A204.1 (cell line): ENCODE measurements around the gene SLC19A2.

Experiments used
- FAIRE-seq: peaks from 2 replicates; lab custom pipeline; 2012; peaks lifted over from hg19 to GRCh38; lab: Jason Lieb, UNC

The SLC19A2 gene

DNA sequence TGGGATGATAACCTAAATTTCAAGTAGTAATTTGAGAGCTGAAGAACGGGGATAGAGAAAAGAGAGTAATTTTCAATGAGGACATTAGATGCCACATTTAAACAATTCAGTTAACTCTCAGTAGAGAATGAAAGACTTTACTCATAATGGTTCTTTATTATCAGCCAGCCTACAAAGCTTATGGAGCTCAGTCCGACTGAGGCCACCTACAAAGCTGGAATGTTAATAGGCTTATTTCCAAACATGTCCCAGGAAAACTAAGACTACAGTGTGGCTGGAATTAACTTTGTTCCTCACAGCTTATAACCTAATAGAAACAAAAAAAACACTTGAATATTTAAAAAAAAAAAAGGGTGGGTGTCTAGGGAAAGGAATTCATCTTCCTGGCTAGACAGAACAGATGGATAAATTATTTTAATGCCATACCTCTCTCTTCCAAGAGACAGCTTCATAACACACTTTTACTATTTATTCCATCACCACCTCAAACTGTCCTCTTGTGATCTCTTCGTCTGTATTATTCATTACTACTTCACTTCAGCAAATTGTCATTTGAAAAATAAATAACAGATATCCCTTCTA lies 9.8 kb downstream of the SLC19A2 start:
- no peak for FAIRE-seq

DNA sequence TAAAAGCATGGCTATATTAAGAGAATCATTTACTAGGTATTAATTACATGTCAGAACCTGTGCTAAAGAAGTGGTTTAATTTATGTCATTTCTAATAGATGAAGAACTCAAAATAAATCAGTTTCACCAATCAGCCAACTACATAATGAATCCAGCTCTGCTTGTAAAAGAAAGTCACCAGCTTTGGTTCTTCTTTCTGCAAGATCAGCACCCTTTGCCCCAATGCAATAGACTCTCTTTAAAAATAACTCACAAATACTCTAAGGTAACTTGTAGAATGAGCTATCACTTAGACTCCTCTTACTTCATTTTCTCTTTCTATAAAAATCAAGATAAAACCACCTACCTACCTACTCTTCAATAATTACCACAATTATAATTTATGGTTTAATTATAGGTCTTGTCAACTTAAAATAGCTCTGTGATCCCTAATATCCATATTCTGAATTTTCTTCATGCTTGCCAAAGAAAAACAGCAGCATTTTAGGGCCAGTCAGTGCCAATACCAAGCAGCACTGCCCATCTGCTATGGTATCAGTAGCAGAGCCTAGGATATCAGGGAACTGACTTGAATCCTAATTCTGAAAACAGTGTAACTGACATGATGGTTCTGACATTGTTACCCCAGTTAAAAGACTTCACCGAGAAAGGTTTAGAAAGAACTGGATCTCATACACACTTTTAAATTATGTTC lies 11.3 kb downstream of the SLC19A2 start:
- FAIRE-seq = no peak

DNA sequence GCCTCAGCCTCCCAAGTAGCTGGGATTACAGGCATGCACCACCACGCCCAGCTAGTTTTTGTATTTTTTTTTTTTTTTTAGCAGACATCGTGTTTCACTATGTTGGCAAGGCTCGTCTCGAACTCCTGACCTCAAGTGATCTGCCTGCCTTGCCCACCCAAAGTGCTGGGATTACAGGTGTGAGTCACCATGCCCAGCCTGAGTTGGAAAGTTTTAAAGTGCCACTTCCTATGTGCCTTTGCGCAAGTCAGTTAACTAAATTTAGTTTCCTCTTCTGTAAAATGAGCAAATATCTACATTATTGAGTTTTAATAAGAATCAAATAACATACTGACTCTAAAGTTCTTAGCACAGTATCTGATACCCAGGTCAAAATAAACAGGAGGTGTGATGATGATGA lies 12.4 kb downstream of the SLC19A2 start:
- no peak for FAIRE-seq

DNA sequence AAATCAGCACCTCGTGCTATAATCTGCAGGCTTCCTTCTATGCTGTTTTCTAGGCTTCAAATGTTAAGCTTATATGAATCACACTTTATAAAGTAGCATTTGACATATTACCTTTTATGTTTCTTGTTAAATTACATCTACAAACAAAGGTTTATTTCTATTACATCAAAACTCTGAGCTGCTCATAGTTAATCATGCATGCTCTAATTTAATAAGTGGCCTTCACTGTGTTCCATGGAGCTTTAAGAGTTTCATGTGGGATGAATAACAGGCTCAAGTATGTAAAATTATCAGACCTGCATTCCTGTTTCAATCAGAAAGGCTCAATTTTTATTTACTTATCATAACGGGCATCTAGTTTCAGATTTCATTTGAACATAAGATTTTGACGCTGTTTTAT lies 13.0 kb downstream of the SLC19A2 start:
- no peak for FAIRE-seq

DNA sequence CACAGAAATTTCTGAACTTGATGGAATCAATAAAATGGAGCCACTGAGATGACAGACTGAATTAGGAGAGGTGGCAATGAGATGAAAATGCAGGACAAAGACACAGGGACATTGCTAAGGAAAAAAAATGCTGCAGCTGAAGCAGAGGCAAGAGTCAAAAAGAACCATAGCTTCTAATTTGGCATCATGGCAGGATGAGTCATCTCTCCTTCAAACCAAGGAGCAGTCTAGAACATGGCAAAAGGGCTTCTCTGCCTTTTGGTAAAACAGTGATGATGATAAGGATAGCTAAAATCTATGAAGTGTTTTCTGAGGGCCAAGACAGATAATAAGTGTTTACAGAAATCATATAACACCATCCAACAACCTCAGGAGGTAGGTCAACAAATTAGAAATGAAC lies 16.8 kb downstream of the SLC19A2 start:
- no peak for FAIRE-seq

DNA sequence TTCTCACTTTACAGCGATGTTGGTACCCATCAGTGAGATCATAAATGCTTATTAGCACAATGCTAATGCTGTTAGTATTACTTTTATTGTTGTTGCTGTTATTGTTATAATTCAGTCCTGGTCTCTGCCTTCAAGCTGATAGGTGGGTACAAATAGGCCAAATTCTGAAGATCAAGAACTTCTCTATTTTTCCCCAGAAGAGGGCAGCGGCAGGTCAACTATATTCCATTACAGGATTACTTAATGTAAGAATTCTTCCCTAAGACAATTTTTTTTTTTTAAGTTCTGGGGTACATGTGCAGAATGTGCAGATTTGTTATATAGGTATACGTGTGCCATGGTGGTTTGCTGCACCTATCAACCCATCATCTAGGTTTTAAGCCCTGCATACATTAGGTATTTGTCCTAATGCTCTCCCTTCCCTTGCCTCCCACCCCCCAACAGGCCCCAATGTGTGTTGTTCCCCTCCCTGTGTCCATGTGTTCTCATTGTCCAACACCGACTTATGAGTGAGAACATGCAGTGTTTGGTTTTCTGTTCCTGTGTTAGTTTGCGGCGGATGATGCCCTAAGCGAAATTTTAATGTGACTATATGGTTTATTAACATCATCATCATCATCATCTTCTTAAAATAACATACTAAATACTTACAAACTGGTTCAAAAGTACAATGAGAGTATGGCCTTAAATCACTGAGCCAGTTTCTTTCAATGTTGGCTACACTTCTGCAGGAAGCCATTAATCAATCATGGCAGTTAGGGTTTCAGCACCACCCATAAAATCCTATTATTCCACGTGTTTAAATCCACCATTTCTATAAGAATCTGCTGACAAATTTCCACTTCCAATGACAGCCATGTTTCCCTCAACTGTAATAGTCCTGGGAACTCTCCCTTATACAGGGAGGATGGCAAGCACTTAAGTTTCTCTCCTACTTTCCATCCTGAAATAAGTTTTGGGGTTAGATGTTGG lies 19.2 kb downstream of the SLC19A2 start:
- FAIRE-seq = peak; percentile 55

DNA sequence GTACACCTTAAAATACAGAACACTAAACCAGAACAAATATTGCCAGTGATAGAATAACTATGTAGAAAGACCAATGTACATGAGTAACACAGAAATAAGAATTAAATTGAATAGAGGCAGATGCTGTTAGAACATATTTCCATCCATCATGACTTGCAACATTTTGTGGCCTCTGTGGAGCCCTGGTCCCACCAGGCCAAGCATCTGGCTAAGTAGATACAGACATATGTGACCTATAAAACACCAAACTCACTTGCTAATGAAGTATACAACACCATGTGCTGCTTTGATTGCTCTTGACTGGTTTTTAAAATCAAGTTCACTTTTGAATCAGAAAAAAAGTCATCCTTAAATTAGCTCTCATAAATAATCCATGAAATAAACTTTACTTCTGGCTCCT lies 20.5 kb downstream of the SLC19A2 start:
- FAIRE-seq = no peak

DNA sequence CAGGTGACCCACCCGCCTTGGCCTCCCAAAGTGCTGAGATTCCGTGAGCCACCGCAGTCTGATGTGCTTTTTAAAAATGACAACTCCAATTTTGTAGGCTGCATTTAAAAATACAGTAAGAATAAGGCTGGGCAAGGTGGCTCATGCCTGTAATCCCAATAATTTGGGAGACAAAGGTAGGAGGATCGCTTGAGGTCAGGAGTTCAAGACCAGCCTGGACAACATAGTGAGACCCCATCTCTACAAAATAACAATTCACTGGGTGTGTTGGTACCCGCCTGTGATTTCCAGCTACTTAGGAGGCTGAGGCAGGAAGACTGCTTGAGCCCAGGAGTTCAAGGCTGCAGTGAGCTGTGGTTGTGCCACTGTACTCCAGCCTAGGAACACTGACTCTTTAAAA lies 23.4 kb downstream of the SLC19A2 start:
- no peak for FAIRE-seq

DNA sequence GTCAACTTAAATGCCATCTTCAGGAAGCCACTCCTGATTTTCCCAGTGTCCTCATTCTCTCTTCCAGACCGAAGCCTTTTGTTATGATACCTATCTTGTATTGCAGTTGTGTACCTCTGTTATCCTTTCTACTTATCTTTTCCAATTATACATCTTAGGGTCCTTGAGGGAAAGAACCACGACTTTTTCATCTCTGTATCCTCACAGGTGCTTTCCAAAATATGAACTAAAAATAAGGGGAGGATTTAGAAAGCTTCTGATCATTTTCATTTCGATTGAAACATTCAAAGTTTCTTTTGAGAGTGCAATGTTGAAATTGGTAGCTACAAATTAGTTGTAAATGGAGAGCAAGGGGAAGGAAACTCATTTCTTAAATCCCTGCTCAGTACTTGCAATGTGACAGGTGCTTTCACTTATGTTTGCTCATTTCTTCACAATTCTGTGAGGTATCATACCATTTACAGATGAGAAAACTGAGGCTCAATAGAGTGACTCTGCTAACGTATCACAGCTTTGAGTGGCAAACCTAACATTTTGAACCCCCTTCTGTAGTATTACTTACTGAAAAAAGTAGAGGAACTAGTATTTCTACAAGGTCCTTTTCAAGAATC lies 24.2 kb downstream of the SLC19A2 start:
- no peak for FAIRE-seq

DNA sequence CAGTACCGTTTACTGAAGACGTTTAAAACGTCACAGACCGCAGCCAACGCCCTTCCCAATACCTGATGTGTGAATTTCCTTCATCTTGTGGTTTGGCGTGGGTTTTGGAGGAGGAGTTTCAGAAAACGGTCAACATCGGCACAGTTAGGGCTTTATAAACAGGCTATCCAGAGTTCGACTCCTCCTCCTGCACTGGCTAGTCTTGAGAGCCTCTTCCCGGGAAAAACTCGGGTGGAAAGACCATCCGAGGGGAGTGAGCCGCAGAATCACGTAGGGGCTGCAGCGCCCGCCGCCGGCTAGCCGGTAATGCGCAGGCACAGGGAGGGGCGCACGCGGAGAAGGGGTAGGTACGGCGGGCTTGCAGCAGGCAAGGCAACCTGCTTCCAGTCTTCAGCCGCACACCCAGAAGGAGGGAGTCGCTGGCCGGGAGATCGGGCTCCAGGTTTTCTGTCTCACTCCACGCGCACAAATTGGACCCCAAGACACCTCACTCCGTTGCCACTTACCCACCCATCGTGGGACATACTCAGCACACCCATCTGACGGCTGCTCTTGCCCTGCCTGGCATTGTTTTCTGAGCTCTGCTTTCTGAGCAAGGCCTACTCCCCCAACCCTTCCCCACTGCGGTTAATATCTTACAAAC lies 25.4 kb downstream of the SLC19A2 start:
- FAIRE-seq = no peak

DNA sequence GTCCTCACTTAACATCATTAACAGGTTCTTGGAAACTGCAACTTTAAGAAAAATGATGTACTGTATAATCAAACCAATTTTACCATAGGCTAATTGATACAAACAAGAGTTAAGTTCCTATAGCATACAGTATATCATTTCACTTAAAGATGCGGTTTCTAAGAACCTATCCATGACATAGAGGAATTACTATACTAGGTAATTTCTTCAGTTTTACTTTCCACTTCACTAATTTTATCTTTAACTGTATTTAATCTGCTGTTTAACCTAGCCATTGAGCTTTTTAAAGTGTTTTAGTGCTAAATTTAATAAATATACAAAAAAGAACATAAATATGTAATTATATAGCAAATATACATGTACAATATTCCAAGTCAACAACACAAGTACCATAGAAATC lies 28.3 kb downstream of the SLC19A2 start:
- no peak for FAIRE-seq

DNA sequence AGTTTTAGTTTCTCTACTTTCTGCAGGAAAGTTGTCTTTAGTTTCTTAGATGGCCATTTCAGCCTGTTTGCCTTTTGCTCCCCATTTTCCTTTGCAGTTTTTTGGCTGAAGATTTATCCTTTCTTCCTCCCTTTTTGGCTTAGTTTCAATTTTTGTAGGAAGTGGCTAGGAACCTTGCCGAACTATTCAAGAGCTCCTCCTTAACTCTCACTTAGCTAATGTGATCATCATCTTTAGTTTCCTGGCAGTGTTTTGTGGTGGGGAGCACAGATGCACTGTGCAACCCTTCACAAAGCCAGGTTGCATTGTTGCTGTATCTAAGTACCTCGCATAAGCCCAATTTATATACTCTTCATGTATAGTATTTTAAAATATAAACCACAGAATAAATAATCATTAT lies 29.7 kb downstream of the SLC19A2 start:
- FAIRE-seq = no peak

DNA sequence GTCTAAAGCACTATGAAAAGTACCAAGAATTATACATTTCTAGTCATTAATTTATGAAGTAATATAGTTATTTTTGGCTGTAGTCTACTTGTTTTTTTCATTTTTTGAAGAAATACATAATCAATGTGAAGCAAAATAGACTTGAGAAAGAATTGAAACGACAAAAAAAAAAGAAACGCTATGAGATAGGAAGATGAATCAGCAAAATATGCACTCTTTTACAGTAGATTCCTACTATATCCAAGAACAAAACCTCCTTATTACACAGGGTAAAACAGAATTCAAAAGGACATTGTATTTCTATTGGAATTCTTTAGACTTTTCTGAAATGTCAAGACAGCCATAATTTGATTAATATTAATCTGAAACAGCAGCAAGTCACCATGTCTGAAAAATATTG lies 32.8 kb downstream of the SLC19A2 start:
- FAIRE-seq = no peak

DNA sequence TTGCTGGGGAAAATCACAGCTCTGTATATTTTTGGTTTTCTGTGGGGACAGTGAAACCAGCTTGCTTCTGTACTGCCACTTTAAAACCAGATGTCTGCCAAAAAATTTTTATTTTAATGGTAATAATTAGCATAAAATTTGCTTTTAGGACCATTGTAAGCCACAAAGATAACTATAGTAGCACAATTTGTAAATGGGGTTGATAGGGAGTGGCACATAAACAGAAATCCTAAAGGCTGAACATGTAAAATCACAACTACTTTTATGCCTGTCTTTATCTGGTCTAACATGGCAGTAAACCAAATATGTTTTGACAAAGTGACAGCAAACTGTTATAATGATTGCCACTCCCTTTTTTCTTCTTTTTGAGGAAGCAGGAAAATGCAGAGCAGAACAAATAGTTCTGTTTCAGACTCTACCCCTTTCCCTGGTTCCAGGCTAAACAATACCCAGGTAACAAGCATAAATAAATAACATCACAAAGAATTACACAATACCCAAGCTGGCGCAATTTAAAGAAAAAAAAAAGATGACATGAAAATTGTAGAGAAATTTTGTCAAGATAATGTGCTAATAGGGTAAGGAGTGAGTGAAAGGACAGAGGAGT lies 34.4 kb downstream of the SLC19A2 start:
- FAIRE-seq = no peak

DNA sequence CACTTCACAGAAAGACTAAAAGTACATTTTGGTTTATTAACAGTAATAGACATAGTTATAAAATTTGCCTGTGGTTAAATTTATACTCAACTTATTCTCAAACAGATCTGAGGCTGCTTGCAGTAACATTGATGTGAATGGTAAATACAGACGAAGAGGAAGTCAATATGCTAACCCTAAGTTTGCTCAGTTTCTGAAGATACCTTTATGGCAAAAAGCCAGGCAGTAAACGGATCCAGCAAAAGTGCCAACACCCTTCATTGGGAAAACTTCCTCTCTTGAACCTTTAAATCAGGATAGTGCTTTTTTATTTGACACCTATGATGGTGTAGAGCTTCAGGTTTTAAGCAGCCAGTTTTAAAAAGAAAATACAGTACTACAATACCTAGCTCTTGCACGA lies 41.8 kb downstream of the SLC19A2 start:
- no peak for FAIRE-seq

DNA sequence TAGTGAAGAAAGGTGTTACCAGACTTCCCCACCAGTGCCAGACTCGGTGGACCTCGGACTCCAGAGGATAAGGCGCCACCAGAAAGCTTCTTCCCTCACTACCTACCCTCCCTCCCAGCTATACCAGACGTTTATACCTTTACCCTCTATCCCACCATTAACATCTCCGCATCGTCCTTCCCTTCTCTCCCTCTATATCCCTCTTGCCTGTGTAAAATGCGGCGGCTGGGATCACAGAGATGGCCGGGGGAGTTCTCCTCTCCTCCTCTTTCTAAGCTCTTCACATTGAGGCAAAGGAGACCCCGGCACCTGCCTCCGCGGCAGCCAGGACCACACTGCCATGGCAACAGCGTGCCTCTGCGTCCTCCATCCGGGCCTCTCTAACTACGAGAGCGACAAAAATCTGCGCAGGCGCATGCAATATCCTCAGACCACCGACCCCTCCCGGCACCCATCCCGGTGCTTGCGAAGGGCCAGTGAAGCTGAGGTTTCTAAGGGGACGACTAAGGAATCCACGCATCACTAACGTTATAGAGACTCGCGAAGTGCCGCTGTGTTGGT lies 58.6 kb downstream of the SLC19A2 start, which contains the start of gene CCDC181:
TSS of gene CCDC181 (minus strand) at position 394 of the 561 bp plus-strand sequence. CDS start 2,547 bp downstream, outside the sequence.
- no peak for FAIRE-seq

DNA sequence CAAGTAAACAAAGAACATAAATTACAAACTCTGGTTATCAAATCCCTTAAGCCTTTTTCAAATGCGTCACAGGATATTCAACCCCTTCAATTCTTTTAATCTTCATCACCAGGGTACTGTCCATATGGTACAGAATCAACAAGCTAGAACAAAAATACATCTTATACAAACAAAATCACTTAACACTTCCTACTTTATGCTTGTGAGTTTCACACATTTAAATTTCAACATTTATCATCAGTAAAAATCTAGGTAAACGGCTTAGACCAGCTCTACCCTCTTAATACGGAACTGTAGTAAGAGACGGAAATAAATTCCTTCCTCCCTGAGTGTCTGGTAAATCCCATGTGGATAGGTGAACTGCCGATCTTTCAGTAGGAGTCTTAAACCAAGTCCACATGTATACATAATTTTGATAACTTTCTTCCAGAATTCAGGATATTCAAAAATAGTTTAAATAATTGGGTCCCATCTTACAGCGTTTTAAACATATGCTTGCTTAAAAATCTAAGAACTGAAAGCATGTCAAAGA lies 59.5 kb downstream of the SLC19A2 start:
- no peak for FAIRE-seq

DNA sequence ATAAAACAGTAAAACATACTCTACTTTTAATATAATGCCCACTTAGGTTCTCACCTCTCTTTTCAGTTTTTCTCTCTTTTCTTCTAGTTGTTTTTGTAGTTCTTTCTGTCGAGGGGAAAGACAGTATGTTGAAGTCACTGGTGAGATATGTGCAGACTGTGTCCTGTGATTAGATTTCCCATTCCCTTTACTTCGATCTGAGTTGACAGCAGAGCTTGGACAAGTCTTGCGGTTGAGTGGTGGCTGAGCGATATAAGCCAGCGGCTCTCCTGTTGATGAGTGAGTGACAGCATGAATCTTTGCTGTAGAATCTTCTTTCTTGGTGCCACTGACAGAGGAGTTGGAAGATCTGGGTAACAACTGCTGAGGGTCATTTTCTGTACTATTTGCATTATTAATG lies 64.4 kb downstream of the SLC19A2 start:
- no peak for FAIRE-seq

DNA sequence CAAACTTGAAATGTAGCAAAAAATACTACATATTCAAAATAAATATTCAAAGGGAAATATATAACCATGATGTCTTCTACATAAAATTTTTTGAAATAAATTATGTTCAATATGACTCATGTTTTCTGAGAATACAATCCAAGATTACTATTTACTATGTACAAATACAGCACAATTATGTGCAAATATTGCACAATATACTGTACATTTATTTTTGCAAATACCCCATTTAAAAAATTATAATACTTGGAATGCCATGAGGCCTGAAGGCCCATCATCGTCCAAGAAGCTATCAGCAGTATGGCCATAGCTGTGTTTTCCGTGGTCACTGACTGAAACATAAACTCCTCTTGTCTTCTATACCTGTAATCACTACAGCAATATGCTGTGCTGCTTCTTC lies 70.8 kb downstream of the SLC19A2 start:
- FAIRE-seq = no peak
